WTC11 (cell line): ENCODE data around the gene STK32A.

Source experiments
- TEAD4 ChIP-seq: sonication (generic); formaldehyde crosslinking; IDR thresholded peaks from 2 replicates; pipeline ENCODE4 v1.8.0; 2022; ENCODE audit warnings: mild to moderate bottlenecking, missing genetic modification reagents
- USF1 ChIP-seq: sonication (generic); formaldehyde crosslinking; IDR thresholded peaks from 2 replicates; pipeline ENCODE4 v1.8.0; 2022; ENCODE audit warnings: mild to moderate bottlenecking, missing genetic modification reagents

- TF ChIP-seq USF1 (CRISPR knock-in tag) (no peak), TEAD4 (CRISPR knock-in tag) (no peak)
Observed at GRCh38 chr5:147388184-147389108, 153.6 kb downstream of the STK32A start.
